ENCODE results near the gene FAM53B.

The FAM53B gene

GRCh38 chr10:124681091-124681490 is 63.1 kb downstream of the FAM53B start:
- H3K9ac ChIP-seq (ENCODE audit: low read length): no peak overlapping the region
- peaks cover 10% of the 10 kb centered on the region; the same call in 1 of the 2 replicates for H3K4me1 ChIP-seq (ENCODE audit: control insufficient read depth, insufficient read depth, low read length)
- no peaks in the 10 kb centered on the region for H3K9me3 ChIP-seq (ENCODE audit: control insufficient read depth, insufficient read depth, low read depth, low read length)
- H3K4me3 ChIP-seq (ENCODE audit: low read depth, low read length): no peak overlapping the region
- H3K27ac ChIP-seq (ENCODE audit: low read depth, low read length): no peak overlapping the region
- peaks cover 26% of the 10 kb centered on the region for H3K36me3 ChIP-seq (ENCODE audit: control insufficient read depth, insufficient read depth, low read length)
- no peaks in the 10 kb centered on the region for H3K27me3 ChIP-seq (ENCODE audit: control insufficient read depth, insufficient read depth, low read length)

GRCh38 chr10:124680675-124681074 is 63.5 kb downstream of the FAM53B start:
- Histone ChIP-seq H3K4me3 (ENCODE audit: low read depth, low read length) (no peak overlapping the region), H3K36me3 (ENCODE audit: control insufficient read depth, insufficient read depth, low read length) (peaks cover 26% of the 10 kb centered on the region), H3K9ac (ENCODE audit: low read length) (no peak overlapping the region), H3K9me3 (ENCODE audit: control insufficient read depth, insufficient read depth, low read depth, low read length) (no peaks in the 10 kb centered on the region), H3K4me1 (ENCODE audit: control insufficient read depth, insufficient read depth, low read length) (peaks cover 10% of the 10 kb centered on the region; the same call in 1 of the 2 replicates), H3K27me3 (ENCODE audit: control insufficient read depth, insufficient read depth, low read length) (no peaks in the 10 kb centered on the region), H3K27ac (ENCODE audit: low read depth, low read length) (no peak overlapping the region)

GRCh38 chr10:124679401-124679800 is 64.8 kb downstream of the FAM53B start:
- Histone ChIP-seq H3K9ac (ENCODE audit: low read length) (no peak overlapping the region), H3K36me3 (ENCODE audit: control insufficient read depth, insufficient read depth, low read length) (peaks cover 26% of the 10 kb centered on the region), H3K4me1 (ENCODE audit: control insufficient read depth, insufficient read depth, low read length) (peaks cover 10% of the 10 kb centered on the region; the same call in 1 of the 2 replicates), H3K4me3 (ENCODE audit: low read depth, low read length) (no peak overlapping the region), H3K9me3 (ENCODE audit: control insufficient read depth, insufficient read depth, low read depth, low read length) (no peaks in the 10 kb centered on the region), H3K27me3 (ENCODE audit: control insufficient read depth, insufficient read depth, low read length) (no peaks in the 10 kb centered on the region), H3K27ac (ENCODE audit: low read depth, low read length) (no peak overlapping the region)

GRCh38 chr10:124678557-124679240 is 65.5 kb downstream of the FAM53B start:
- no peak overlapping the region for H3K27ac ChIP-seq (ENCODE audit: low read depth, low read length)
- no peaks in the 10 kb centered on the region for H3K9me3 ChIP-seq (ENCODE audit: control insufficient read depth, insufficient read depth, low read depth, low read length)
- H3K4me3 ChIP-seq (ENCODE audit: low read depth, low read length): no peak overlapping the region
- H3K36me3 ChIP-seq (ENCODE audit: control insufficient read depth, insufficient read depth, low read length): peaks cover 25% of the 10 kb centered on the region
- H3K4me1 ChIP-seq (ENCODE audit: control insufficient read depth, insufficient read depth, low read length): peaks cover 10% of the 10 kb centered on the region; the same call in 1 of the 2 replicates
- no peak overlapping the region for H3K9ac ChIP-seq (ENCODE audit: low read length)
- H3K27me3 ChIP-seq (ENCODE audit: control insufficient read depth, insufficient read depth, low read length): no peaks in the 10 kb centered on the region

GRCh38 chr10:124677749-124678556 is 66.2 kb downstream of the FAM53B start:
- H3K9me3 ChIP-seq (ENCODE audit: control insufficient read depth, insufficient read depth, low read depth, low read length): no peaks in the 10 kb centered on the region
- H3K36me3 ChIP-seq (ENCODE audit: control insufficient read depth, insufficient read depth, low read length): peaks cover 23% of the 10 kb centered on the region
- H3K4me3 ChIP-seq (ENCODE audit: low read depth, low read length): no peak overlapping the region
- H3K27me3 ChIP-seq (ENCODE audit: control insufficient read depth, insufficient read depth, low read length): no peaks in the 10 kb centered on the region
- peaks cover 10% of the 10 kb centered on the region; the same call in 1 of the 2 replicates for H3K4me1 ChIP-seq (ENCODE audit: control insufficient read depth, insufficient read depth, low read length)
- H3K9ac ChIP-seq (ENCODE audit: low read length): no peak overlapping the region
- no peak overlapping the region for H3K27ac ChIP-seq (ENCODE audit: low read depth, low read length)

GRCh38 chr10:124677293-124677699 is 66.9 kb downstream of the FAM53B start:
- H3K9ac ChIP-seq (ENCODE audit: low read length): no peak overlapping the region
- H3K27ac ChIP-seq (ENCODE audit: low read depth, low read length): no peak overlapping the region
- peaks cover 16% of the 10 kb centered on the region; the same call in 1 of the 2 replicates for H3K4me1 ChIP-seq (ENCODE audit: control insufficient read depth, insufficient read depth, low read length)
- H3K36me3 ChIP-seq (ENCODE audit: control insufficient read depth, insufficient read depth, low read length): peaks cover 23% of the 10 kb centered on the region
- H3K9me3 ChIP-seq (ENCODE audit: control insufficient read depth, insufficient read depth, low read depth, low read length): no peaks in the 10 kb centered on the region
- no peaks in the 10 kb centered on the region for H3K27me3 ChIP-seq (ENCODE audit: control insufficient read depth, insufficient read depth, low read length)
- no peak overlapping the region for H3K4me3 ChIP-seq (ENCODE audit: low read depth, low read length)

GRCh38 chr10:124676416-124677062 is 67.6 kb downstream of the FAM53B start:
- peaks cover 15% of the 10 kb centered on the region for H3K36me3 ChIP-seq (ENCODE audit: control insufficient read depth, insufficient read depth, low read length)
- no peak overlapping the region for H3K9ac ChIP-seq (ENCODE audit: low read length)
- H3K27ac ChIP-seq (ENCODE audit: low read depth, low read length): no peak overlapping the region
- H3K27me3 ChIP-seq (ENCODE audit: control insufficient read depth, insufficient read depth, low read length): no peaks in the 10 kb centered on the region
- peaks cover 23% of the 10 kb centered on the region for H3K4me1 ChIP-seq (ENCODE audit: control insufficient read depth, insufficient read depth, low read length)
- H3K4me3 ChIP-seq (ENCODE audit: low read depth, low read length): no peak overlapping the region
- no peaks in the 10 kb centered on the region for H3K9me3 ChIP-seq (ENCODE audit: control insufficient read depth, insufficient read depth, low read depth, low read length)

GRCh38 chr10:124675824-124676223 is 68.4 kb downstream of the FAM53B start:
- peaks cover 8% of the 10 kb centered on the region for H3K36me3 ChIP-seq (ENCODE audit: control insufficient read depth, insufficient read depth, low read length)
- H3K27me3 ChIP-seq (ENCODE audit: control insufficient read depth, insufficient read depth, low read length): no peaks in the 10 kb centered on the region
- no peak overlapping the region for H3K4me3 ChIP-seq (ENCODE audit: low read depth, low read length)
- H3K9ac ChIP-seq (ENCODE audit: low read length): no peak overlapping the region
- H3K4me1 ChIP-seq (ENCODE audit: control insufficient read depth, insufficient read depth, low read length): peaks cover 29% of the 10 kb centered on the region
- no peaks in the 10 kb centered on the region for H3K9me3 ChIP-seq (ENCODE audit: control insufficient read depth, insufficient read depth, low read depth, low read length)
- no peak overlapping the region for H3K27ac ChIP-seq (ENCODE audit: low read depth, low read length)

- Histone ChIP-seq H3K4me1 (ENCODE audit: control insufficient read depth, insufficient read depth, low read length) (peaks cover 31% of the 10 kb centered on the region), H3K27me3 (ENCODE audit: control insufficient read depth, insufficient read depth, low read length) (no peaks in the 10 kb centered on the region), H3K4me3 (ENCODE audit: low read depth, low read length) (no peak overlapping the region), H3K9ac (ENCODE audit: low read length) (no peak overlapping the region), H3K27ac (ENCODE audit: low read depth, low read length) (no peak overlapping the region), H3K9me3 (ENCODE audit: control insufficient read depth, insufficient read depth, low read depth, low read length) (no peaks in the 10 kb centered on the region), H3K36me3 (ENCODE audit: control insufficient read depth, insufficient read depth, low read length) (0 out of 2 replicates have a peak, but pooled peaks cover 3% of the 10 kb centered on the region)
Measured at GRCh38 chr10:124675261-124675660, 68.9 kb downstream of the FAM53B start.

- no peaks in the 10 kb centered on the region for H3K9me3 ChIP-seq (ENCODE audit: control insufficient read depth, insufficient read depth, low read depth, low read length)
- 0 out of 2 replicates have a peak, but pooled peaks cover 3% of the 10 kb centered on the region for H3K36me3 ChIP-seq (ENCODE audit: control insufficient read depth, insufficient read depth, low read length)
- no peak overlapping the region for H3K9ac ChIP-seq (ENCODE audit: low read length)
- H3K4me1 ChIP-seq (ENCODE audit: control insufficient read depth, insufficient read depth, low read length): peaks cover 31% of the 10 kb centered on the region
- H3K27me3 ChIP-seq (ENCODE audit: control insufficient read depth, insufficient read depth, low read length): no peaks in the 10 kb centered on the region
- no peak overlapping the region for H3K27ac ChIP-seq (ENCODE audit: low read depth, low read length)
- H3K4me3 ChIP-seq (ENCODE audit: low read depth, low read length): no peak overlapping the region
Measured at GRCh38 chr10:124674768-124675222, 69.4 kb downstream of the FAM53B start.

All from HUES6 (cell line).